ENCODE results near the gene BBS4. TPM values are rescaled to one million over a fixed set of nuclear protein-coding genes. Genes with fewer than 3 reads are reported as not detected.

The BBS4 gene
- total and polyA plus RNA-seq, 9 of the 15 experiments (the other 6 are each of a cell fraction or from before 2014, with no cell fraction given): 25.1 to 80.7 (median 38.9) TPM

DNA sequence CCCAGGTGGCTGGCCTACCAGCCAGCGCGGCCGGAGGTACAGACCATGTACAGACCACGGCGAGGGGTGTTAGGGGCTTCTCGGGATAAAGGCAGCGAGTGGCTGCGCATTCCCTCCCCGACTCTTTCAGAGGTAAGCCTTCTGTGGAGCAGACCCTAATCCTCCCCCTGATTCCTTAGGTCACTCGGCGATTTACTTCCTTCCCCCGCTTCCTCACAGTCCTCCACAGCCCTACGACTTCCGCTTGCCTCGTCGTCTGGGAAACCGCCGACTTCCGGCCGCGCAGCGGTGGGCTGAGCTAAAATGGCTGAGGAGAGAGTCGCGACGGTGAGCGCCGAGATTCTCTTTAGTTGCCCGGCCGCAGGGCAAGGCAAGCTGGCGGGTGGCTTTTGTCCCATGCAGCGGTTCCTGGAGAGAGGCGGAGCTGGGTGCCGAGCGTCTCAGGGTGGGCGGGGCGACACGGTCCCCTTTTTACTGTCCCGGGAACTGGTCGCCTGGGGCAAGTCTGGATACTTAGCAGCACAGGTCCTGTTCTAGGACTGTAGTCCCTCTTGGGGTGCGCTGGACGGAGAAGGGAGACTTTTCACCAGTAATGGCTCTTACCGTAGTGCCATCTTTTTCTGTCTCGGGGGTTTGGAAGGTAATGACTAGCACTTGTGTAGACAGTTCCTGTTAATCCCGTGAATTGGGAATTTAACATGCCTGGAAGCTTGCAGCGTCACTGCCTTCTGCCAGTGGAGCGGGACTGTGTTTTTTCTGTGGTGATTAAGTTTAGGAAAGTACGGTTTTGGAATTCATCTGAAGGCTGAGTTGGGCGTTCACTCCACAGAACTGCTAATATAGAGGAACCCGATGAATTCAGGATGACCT is at the start of gene BBS4, which contains the start of gene HIGD2B (continued):
- TF ChIP-seq SIN3A (IDR thresholded peaks at IDR 0.05; ENCODE audit: borderline replicate concordance in 2 of 2, control insufficient read depth in 1 of 2, low read depth in 2 of 2, low read length in 2 of 2): 0 out of 4 replicates have a peak, but pooled peaks of 1 of the 2 experiments have one; percentile 43
- TF ChIP-seq ZNF41 (CRISPR knock-in tag; conservative IDR thresholded peaks at IDR 0.05): no peak
- no peak for TF ChIP-seq SAFB2 (IDR thresholded peaks at IDR 0.05; ENCODE audit: borderline replicate concordance, low read depth, low read length, severe bottlenecking)
- TF ChIP-seq MXD1 (CRISPR knock-in tag; IDR thresholded peaks at IDR 0.05; ENCODE audit: borderline replicate concordance, poor library complexity, severe bottlenecking): no peak
- peak; percentile 79 for TF ChIP-seq POLR2H (tag; IDR thresholded peaks at IDR 0.05; ENCODE audit: low read depth)
- TF ChIP-seq, protein P1, sequence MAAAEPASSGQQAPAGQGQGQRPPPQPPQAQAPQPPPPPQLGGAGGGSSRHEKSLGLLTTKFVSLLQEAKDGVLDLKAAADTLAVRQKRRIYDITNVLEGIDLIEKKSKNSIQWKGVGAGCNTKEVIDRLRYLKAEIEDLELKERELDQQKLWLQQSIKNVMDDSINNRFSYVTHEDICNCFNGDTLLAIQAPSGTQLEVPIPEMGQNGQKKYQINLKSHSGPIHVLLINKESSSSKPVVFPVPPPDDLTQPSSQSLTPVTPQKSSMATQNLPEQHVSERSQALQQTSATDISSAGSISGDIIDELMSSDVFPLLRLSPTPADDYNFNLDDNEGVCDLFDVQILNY (CRISPR knock-in tag; IDR thresholded peaks at IDR 0.05): 0 out of 2 replicates have a peak, but pooled peaks have one; percentile 38
- no peak for TF ChIP-seq ZNF232 (CRISPR knock-in tag; IDR thresholded peaks at IDR 0.05)
- no peak for TF ChIP-seq TSC22D4 (tag; IDR thresholded peaks at IDR 0.05)
- TF ChIP-seq CBX3 (IDR thresholded peaks at IDR 0.05; ENCODE audit: borderline replicate concordance in 1 of 2, low read length in 2 of 2): no peak
- TF ChIP-seq NFE2 (IDR thresholded peaks at IDR 0.05; ENCODE audit: low read depth): peak; percentile 43; the same call in 1 of the 2 replicates
- TF ChIP-seq SETDB1 (IDR thresholded peaks at IDR 0.05; ENCODE audit: low read length): no peak
- peak in 1 of 3 experiments; percentile 90; a peak in 2 of 6 replicates for TF ChIP-seq ZBTB11 (CRISPR knock-in tag; IDR thresholded peaks at IDR 0.05)
- TF ChIP-seq NFYB (IDR thresholded peaks at IDR 0.05; ENCODE audit: extremely low read depth, insufficient read length): no peak
- TF ChIP-seq SREBF1 (IDR thresholded peaks at IDR 0.05; ENCODE audit: borderline replicate concordance, low read depth, low read length): no peak
- peak; percentile 30; the same call in 1 of the 2 replicates for TF ChIP-seq DPF2 (IDR thresholded peaks at IDR 0.05)
- TF ChIP-seq JUND (IDR thresholded peaks at IDR 0.05; ENCODE audit: borderline replicate concordance, low read depth, low read length): peak; percentile 60
- 0 out of 3 replicates have a peak, but pooled peaks have one; percentile 6 for TF ChIP-seq JUND (tag; IDR thresholded peaks at IDR 0.05; ENCODE audit: borderline replicate concordance, low read depth, low read length)
- TF ChIP-seq, protein P2, sequence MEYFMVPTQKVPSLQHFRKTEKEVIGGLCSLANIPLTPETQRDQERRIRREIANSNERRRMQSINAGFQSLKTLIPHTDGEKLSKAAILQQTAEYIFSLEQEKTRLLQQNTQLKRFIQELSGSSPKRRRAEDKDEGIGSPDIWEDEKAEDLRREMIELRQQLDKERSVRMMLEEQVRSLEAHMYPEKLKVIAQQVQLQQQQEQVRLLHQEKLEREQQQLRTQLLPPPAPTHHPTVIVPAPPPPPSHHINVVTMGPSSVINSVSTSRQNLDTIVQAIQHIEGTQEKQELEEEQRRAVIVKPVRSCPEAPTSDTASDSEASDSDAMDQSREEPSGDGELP (CRISPR knock-in tag; IDR thresholded peaks at IDR 0.05; ENCODE audit: borderline replicate concordance): peak; percentile 72; the same call in 1 of the 2 replicates
- no peak for TF ChIP-seq ZNF347 (CRISPR knock-in tag; IDR thresholded peaks at IDR 0.05; ENCODE audit: low read depth)
- no peak for TF ChIP-seq CC2D1A (IDR thresholded peaks at IDR 0.05)

All from K562 (cell line).